G401.6 (cell line): ENCODE measurements around the gene G6PC2.

ENCODE experiments used
- FAIRE-seq: peaks from 2 replicates; lab custom pipeline; 2012; peaks lifted over from hg19 to GRCh38; lab: Jason Lieb, UNC

The G6PC2 gene

GRCh38 chr2:168949324-168949723 lies 48.2 kb downstream of the G6PC2 start:
- FAIRE-seq = no peak

- no peak for FAIRE-seq
These were observed 50.8 kb downstream of the G6PC2 start for GRCh38 chr2:168951871-168952270.

DNA sequence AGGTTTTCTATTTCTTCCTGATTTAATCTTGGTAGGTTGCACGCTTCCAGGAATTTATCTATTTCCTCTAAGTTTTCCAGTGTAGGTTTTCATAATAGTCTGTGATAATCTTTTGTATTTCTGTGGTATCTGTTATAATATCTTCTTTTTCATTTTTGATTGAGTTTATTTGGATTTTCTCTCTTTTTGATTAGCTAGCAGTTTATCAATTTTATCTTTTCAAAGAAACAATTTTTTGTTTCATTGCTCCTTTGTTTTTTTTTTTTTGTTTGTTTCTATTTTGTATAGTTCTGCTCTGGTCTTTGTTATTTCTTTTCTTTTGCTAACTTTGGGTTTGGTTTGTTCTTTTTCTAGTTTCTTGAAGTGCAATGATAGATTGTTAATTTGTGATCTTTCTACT lies 51.3 kb downstream of the G6PC2 start:
- no peak for FAIRE-seq

DNA sequence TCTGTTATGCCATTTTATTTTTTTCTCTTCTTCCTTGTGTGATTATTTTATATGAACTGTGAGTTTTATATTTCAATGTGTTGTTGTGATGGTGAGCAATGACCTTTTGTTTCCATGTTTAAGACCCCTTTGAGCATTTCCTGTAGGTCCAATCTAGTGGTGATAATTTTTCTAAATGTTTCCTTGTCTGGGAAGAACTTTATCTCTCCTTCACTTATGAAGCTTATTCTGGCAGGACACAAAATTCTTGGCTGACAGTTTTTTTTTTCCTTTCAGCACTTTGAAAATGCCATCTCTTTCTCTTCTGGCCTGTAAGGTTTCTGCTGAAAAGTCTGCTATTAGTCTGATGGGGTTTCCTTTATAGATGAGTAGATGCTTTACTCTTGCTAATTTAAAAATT lies 53.2 kb downstream of the G6PC2 start:
- no peak for FAIRE-seq

GRCh38 chr2:168955321-168955720 lies 54.2 kb downstream of the G6PC2 start:
- FAIRE-seq = no peak

DNA sequence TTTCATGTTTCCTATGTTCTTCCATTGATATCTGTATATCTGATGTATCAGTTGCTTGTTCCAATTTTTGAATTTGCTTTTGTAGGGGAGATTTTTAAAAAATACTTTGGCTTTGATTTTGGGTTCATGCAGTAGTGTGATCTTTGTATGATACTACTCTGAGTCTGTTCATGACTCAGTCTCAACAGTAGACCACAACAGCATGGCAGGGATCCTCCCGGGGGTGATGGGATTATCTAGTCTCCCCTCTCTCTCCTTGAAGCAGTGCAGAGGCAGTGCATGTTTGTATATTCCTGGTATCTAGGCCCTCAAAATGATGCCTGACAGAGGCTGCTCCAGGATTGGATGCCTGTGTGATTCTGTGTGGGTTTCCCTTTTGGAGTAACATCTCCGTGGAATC lies 55.3 kb downstream of the G6PC2 start:
- no peak for FAIRE-seq
